Measurements from ENCODE around the gene IER3. TPM values are rescaled to one million over a fixed set of nuclear protein-coding genes. Genes with fewer than 3 reads are reported as not detected.

The IER3 gene
- total and polyA plus RNA-seq, 2 of the 8 experiments (the other 6 are each of a cell fraction or from before 2014, with no cell fraction given), result 11.9 to 26.5 TPM

DNA sequence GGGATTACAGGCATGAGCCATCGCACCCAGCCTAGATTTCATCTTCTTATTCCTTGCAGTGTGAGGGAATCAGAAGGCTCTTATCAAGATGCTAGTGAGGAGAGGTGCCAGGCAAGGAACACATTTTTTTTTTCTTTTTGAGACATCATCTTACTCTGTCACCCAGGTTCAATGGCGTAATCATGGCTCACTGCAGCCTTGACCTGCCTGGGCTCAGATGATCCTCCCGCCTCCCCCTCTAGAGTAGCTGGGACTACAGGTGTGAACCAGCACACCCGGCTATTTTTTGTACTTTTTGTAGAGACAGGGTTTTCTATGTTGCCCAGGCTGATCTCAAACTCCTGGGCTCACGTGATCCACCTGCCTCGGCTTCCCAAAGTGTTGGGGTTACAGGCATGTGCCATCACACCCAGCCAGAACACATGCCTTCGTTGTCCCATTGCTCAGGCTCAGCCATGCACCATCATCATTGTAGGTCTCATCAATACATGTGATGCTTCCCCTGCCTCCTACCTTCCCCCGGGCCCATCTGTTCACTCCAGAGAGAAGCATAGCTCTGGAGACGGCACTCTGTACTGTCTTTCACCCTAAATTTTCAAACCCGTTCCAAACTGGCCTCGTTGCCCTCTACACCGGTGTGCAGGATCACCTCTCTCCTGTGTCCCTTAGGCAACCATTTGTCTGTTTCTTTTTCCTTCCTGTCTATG is 12.0 kb downstream of the IER3 start (continued):
- TF ChIP-seq CBX5 (IDR thresholded peaks at IDR 0.05; ENCODE audit: low read depth, low read length), result no peak
- TF ChIP-seq TEAD4 (IDR thresholded peaks at IDR 0.05; ENCODE audit: low read depth, low read length), result no peak
- TF ChIP-seq, protein P1, sequence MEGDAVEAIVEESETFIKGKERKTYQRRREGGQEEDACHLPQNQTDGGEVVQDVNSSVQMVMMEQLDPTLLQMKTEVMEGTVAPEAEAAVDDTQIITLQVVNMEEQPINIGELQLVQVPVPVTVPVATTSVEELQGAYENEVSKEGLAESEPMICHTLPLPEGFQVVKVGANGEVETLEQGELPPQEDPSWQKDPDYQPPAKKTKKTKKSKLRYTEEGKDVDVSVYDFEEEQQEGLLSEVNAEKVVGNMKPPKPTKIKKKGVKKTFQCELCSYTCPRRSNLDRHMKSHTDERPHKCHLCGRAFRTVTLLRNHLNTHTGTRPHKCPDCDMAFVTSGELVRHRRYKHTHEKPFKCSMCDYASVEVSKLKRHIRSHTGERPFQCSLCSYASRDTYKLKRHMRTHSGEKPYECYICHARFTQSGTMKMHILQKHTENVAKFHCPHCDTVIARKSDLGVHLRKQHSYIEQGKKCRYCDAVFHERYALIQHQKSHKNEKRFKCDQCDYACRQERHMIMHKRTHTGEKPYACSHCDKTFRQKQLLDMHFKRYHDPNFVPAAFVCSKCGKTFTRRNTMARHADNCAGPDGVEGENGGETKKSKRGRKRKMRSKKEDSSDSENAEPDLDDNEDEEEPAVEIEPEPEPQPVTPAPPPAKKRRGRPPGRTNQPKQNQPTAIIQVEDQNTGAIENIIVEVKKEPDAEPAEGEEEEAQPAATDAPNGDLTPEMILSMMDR (IDR thresholded peaks at IDR 0.05; ENCODE audit: control extremely low read depth in 1 of 3, insufficient read depth in 1 of 3, low read depth in 1 of 3, low read length in 3 of 3), result no peak
- no peak for TF ChIP-seq NRF1 (IDR thresholded peaks at IDR 0.05; ENCODE audit: low read depth, low read length)
